Caco-2 (cell line): ENCODE measurements around the gene PHLDA2. TPM values are rescaled to one million over a fixed set of nuclear protein-coding genes. Genes with fewer than 3 reads are reported as not detected.
A peak's percentile ranks its signal among the peaks of the same experiment; 100 is the strongest.

Source experiments
- BruUV-seq: library from RNA; stranded (reverse); fragments of 400-500 nt; replicated peaks from 2 replicates; lab custom pipeline; 2021; lab: Mats Ljungman, UMichigan
- CTCF ChIA-PET: fragments of 300-600 bp; sonication (Branson Sonifier 250); formaldehyde crosslinking; loops from one replicate; lab custom pipeline; 2022; ENCODE audit warnings: antibody characterized with exemption; lab: Charles Lee
- POLR2A ChIA-PET: fragments of 300-600 bp; sonication (Branson Sonifier 250); formaldehyde crosslinking; loops from one replicate; lab custom pipeline; 2022; ENCODE audit warnings: antibody characterized with exemption; lab: Charles Lee
- DNase-seq, 2 experiments: peaks; one replicate each; pipeline versions ENCODE4 v3.0.0 to v3.0.0-alpha.2; 2020 to 2022
- H3K27me3 ChIP-seq: replicated peaks from 2 replicates; pipeline ENCODE4 v1.6.0; 2011; ENCODE audit warnings: low read length; ENCODE audit not compliant: control insufficient read depth, insufficient read depth
- H3K36me3 ChIP-seq: 2 replicates; pipeline ENCODE4 v1.5.1; 2011; ENCODE audit warnings: low read length; ENCODE audit not compliant: control insufficient read depth, insufficient read depth
- H3K4me1 ChIP-seq: fragments of 250-450 bp; sonication (Bioruptor Pico); 2 replicates; pipeline ENCODE4 v1.5.1; 2020; ENCODE audit warnings: mild to moderate bottlenecking
- H3K4me3 ChIP-seq: 2 replicates; pipeline ENCODE4 v1.5.1; 2011; ENCODE audit warnings: low read depth, mild to moderate bottlenecking, control low read depth, low read length
- H3K9me3 ChIP-seq: fragments of 250-450 bp; sonication (Bioruptor Pico); 2 replicates; pipeline ENCODE4 v1.5.1; 2020; ENCODE audit warnings: mild to moderate bottlenecking, moderate library complexity
- H3K27ac Mint-ChIP-seq: one replicate; pipeline ENCODE4 v1.8.0; 2022; ENCODE audit warnings: mixed read lengths; ENCODE audit not compliant: unreplicated experiment
- H3K27me3 Mint-ChIP-seq: one replicate; pipeline ENCODE4 v1.8.0; 2022; ENCODE audit warnings: mixed read lengths; ENCODE audit not compliant: insufficient read depth, unreplicated experiment
- H3K36me3 Mint-ChIP-seq: one replicate; pipeline ENCODE4 v1.8.0; 2022; ENCODE audit warnings: mild to moderate bottlenecking, mixed read lengths; ENCODE audit not compliant: insufficient read depth, unreplicated experiment
- H3K4me1 Mint-ChIP-seq: one replicate; pipeline ENCODE4 v1.8.0; 2022; ENCODE audit warnings: low read depth, mixed read lengths; ENCODE audit not compliant: unreplicated experiment
- H3K4me3 Mint-ChIP-seq: one replicate; pipeline ENCODE4 v1.8.0; 2022; ENCODE audit warnings: mild to moderate bottlenecking, moderate library complexity, mixed read lengths; ENCODE audit not compliant: unreplicated experiment
- H3K9me3 Mint-ChIP-seq: one replicate; pipeline ENCODE4 v1.8.0; 2022; ENCODE audit warnings: mixed read lengths; ENCODE audit not compliant: unreplicated experiment
- intact Hi-C: fragments of 100-400 bp; cut with micrococcal nuclease; formaldehyde crosslinking; loops from one replicate; pipeline ENCODE4 v1.10.0; 2022; ENCODE audit not compliant: unreplicated experiment
- total RNA-seq: library from RNA; stranded (reverse); gene quantifications from 2 replicates; pipeline ENCODE4 v1.2.3, GENCODE V29; 2022
- TF ChIP-seq, protein P1 (sequence below), 2 experiments: fragments of 200-600 bp in 1 of 2; IDR thresholded peaks; 1 replicate in 1 of 2; 2 replicates in 1 of 2; pipeline versions ENCODE4 v1.5.1 to v1.8.0; 2011 to 2022; ENCODE audit warnings: antibody characterized with exemption in 1 of 2, control low read depth in 1 of 2, inconsistent platforms in 1 of 2, low read depth in 1 of 2, low read length in 1 of 2, mild to moderate bottlenecking in 1 of 2, moderate library complexity in 1 of 2; ENCODE audit not compliant: insufficient read depth in 1 of 2, severe bottlenecking in 1 of 2, unreplicated experiment in 1 of 2

Gene PHLDA2
- total RNA-seq, 1 experiment from 2014 or later, result 19.1 TPM

DNA sequence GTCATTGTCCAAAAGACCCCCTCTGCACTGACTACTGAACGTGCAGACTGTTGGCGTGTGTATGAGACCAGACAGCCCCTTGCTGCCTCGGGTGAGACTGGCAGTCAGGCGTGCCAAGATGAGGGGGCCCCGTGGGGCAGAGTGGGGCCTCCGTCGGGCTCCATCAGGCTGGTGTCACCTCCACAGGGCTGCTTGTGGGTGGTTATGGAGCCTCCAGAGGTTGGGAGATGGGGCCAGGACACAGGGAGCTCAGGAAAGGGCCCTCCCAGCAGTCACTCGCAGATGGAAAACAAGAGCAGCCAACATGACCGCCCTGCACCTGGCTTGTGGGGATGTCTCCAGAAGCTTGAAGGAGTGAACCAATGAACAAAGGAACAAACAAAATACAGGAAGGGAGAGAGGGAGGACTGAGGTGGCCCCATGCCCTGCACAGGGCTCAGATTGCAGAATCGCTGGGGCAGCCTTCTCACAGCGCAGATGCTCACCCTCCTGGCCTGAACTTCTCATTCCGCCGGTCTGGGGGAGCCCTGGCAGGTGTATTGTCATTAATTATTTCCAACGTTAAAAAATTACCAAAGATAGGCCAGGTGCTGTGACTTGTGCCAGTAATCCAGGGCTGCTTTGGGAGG, 5.5 kb upstream of the PHLDA2 start:
- no peaks in the 10 kb centered on the region for H3K36me3 ChIP-seq
- DNase-seq, result peak in 1 of 2 experiments; percentile 33
- CTCF ChIA-PET, result interaction anchor here (0.7 kb wide), 1 partner anchor 466 kb away, joined by 4 read pairs; no protein-coding TSS in a partner anchor
- peaks cover 10% of the 10 kb centered on the region for H3K4me1 ChIP-seq
- no peak overlapping the region for H3K4me3 ChIP-seq
- Mint-ChIP-seq H3K4me1 (no peaks in the 10 kb centered on the region), H3K4me3 (no peak overlapping the region), H3K27me3 (no peaks in the 10 kb centered on the region), H3K9me3 (peaks cover 22% of the 10 kb centered on the region), H3K27ac (no peak overlapping the region), H3K36me3 (peaks cover 40% of the 10 kb centered on the region)
- H3K9me3 ChIP-seq, result peaks cover 9% of the 10 kb centered on the region
- intact Hi-C loops, result loop anchor here (5.0 kb wide), 1 partner anchor 158 kb away; no protein-coding TSS in a partner anchor
- no peaks in the 10 kb centered on the region for H3K27me3 ChIP-seq
- TF ChIP-seq, protein P1, sequence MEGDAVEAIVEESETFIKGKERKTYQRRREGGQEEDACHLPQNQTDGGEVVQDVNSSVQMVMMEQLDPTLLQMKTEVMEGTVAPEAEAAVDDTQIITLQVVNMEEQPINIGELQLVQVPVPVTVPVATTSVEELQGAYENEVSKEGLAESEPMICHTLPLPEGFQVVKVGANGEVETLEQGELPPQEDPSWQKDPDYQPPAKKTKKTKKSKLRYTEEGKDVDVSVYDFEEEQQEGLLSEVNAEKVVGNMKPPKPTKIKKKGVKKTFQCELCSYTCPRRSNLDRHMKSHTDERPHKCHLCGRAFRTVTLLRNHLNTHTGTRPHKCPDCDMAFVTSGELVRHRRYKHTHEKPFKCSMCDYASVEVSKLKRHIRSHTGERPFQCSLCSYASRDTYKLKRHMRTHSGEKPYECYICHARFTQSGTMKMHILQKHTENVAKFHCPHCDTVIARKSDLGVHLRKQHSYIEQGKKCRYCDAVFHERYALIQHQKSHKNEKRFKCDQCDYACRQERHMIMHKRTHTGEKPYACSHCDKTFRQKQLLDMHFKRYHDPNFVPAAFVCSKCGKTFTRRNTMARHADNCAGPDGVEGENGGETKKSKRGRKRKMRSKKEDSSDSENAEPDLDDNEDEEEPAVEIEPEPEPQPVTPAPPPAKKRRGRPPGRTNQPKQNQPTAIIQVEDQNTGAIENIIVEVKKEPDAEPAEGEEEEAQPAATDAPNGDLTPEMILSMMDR (IDR thresholded peaks at IDR 0.05; ENCODE audit: insufficient read depth in 1 of 2, low read depth in 1 of 2, low read length in 1 of 2, severe bottlenecking in 1 of 2, unreplicated experiment in 1 of 2), result no peak
- POLR2A ChIA-PET, result no interaction called here
- BruUV-seq, result no TSS peak

DNA sequence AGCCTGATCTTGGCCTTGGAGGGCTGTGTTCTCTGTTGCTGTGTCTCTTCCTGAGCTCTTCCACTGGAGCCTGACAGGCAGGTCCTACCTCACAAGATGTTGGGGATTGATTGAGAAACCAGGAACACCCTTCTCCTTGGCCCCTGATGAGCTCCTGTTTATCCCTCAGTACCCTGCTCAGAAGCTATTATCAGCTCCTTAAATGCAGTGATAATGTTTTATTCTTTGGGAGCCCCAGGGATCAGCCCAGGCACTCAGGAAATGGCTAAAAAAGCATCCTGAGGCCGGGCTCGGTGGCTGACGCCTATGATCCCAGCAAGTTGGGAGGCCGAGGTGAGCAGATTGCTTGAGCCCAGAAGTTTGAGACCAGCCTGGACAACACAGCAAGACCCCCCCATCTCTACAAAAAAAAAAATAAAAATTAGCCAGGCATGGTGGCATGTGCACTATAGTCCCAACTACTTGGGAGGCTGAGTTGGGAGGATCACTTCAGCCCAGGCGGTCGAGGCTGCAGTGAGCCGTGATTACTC, 4.9 kb upstream of the PHLDA2 start:
- Mint-ChIP-seq H3K36me3 (peaks cover 40% of the 10 kb centered on the region), H3K27me3 (no peaks in the 10 kb centered on the region), H3K27ac (no peak overlapping the region), H3K4me3 (no peak overlapping the region), H3K4me1 (no peaks in the 10 kb centered on the region), H3K9me3 (peaks cover 22% of the 10 kb centered on the region)
- Histone ChIP-seq H3K36me3 (no peaks in the 10 kb centered on the region), H3K4me1 (peaks cover 12% of the 10 kb centered on the region), H3K9me3 (peaks cover 3% of the 10 kb centered on the region), H3K4me3 (no peak overlapping the region), H3K27me3 (no peaks in the 10 kb centered on the region)
- intact Hi-C loops, result loop anchor here (5.0 kb wide), 1 partner anchor 158 kb away; no protein-coding TSS in a partner anchor
- TF ChIP-seq, protein P1 (IDR thresholded peaks at IDR 0.05; ENCODE audit: insufficient read depth in 1 of 2, low read depth in 1 of 2, low read length in 1 of 2, severe bottlenecking in 1 of 2, unreplicated experiment in 1 of 2), result no peak
- DNase-seq, result peak in 1 of 2 experiments; percentile 15
- BruUV-seq, result no TSS peak
- ChIA-PET CTCF (no interaction called here), POLR2A (no interaction called here)

DNA sequence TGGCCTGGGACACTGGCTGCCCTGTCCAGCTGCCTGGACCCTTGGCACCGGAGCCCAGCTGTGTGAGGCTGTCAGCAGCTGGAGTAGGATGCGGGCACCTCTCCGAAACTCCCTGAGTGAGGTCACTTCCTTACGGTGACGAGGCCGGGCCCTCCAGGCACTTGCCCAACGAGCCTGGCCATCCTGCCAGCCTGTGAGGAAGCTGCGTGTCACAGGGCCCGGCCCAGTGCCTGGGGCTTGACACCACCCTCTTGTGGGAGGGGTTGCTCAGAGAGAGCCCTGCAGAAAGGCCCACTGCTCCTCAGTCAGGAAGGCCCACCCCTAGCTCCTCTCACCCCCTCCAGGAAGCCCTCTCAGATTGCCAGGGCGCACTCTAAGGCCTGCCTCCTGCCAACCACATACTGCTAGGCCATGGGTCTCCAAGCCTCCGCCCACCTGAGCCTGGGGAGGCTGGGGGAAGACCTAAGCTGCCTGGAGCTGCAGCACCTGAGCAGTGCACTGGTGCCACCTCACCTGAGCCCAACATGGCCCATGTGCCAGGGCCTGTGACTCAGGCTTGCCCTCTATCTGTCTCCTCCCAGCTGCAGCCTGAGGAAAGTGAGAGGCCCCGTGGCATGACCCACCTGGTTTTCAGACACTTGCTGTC, 4.3 kb upstream of the PHLDA2 start:
- CTCF ChIA-PET, result no interaction called here

More for the DNA sequence above, 4.3 kb upstream of the PHLDA2 start:
- Histone ChIP-seq H3K4me3 (no peak overlapping the region), H3K27me3 (no peaks in the 10 kb centered on the region), H3K36me3 (no peaks in the 10 kb centered on the region), H3K9me3 (no peaks in the 10 kb centered on the region), H3K4me1 (peaks cover 12% of the 10 kb centered on the region)
- peaks cover 39% of the 10 kb centered on the region for H3K36me3 Mint-ChIP-seq
- TF ChIP-seq, protein P1 (IDR thresholded peaks at IDR 0.05; ENCODE audit: insufficient read depth in 1 of 2, low read depth in 1 of 2, low read length in 1 of 2, severe bottlenecking in 1 of 2, unreplicated experiment in 1 of 2), result no peak
- no peak overlapping the region for H3K27ac Mint-ChIP-seq
- DNase-seq, result peak in 1 of 2 experiments; percentile 37
- no TSS peak for BruUV-seq
- H3K4me3 Mint-ChIP-seq, result no peak overlapping the region
- POLR2A ChIA-PET, result no interaction called here
- no peaks in the 10 kb centered on the region for H3K4me1 Mint-ChIP-seq
- peaks cover 16% of the 10 kb centered on the region for H3K9me3 Mint-ChIP-seq
- H3K27me3 Mint-ChIP-seq, result no peaks in the 10 kb centered on the region
- intact Hi-C loops, result loop anchor here (5.0 kb wide), 1 partner anchor 159 kb away; no protein-coding TSS in a partner anchor
